HL-60 (cell line): ENCODE measurements around the gene RILPL1.

Experiments
- POLR2AphosphoS5 ChIP-seq: IDR thresholded peaks from 2 replicates; pipeline ENCODE4 v1.6.1; 2012; ENCODE audit warnings: low read depth
- TF ChIP-seq, protein P1 (sequence below): IDR thresholded peaks from one replicate; pipeline ENCODE4 v1.5.1; 2011; ENCODE audit warnings: low read length, control low read depth, inconsistent platforms; ENCODE audit not compliant: insufficient read depth

DNA sequence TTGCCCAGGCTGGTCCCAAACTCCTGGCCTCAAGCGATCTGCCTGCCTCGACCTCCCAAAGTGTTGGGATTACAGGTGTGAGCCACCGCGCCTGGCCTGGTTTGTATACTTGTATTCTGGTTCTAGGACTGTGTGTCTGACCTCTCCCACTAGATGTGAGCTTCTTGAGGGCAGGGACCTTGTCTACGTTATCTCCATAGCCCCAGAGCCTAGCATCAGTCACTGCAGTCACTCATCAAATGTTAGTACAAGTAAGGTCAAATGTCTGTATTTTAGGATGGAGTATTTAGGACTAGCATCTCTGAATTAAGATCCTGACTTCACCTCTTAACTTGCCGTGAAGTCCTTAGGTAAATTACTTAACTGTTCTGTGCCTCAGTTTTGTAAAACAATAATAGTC, 99.9 kb downstream of the RILPL1 start:
- TF ChIP-seq, protein P1, sequence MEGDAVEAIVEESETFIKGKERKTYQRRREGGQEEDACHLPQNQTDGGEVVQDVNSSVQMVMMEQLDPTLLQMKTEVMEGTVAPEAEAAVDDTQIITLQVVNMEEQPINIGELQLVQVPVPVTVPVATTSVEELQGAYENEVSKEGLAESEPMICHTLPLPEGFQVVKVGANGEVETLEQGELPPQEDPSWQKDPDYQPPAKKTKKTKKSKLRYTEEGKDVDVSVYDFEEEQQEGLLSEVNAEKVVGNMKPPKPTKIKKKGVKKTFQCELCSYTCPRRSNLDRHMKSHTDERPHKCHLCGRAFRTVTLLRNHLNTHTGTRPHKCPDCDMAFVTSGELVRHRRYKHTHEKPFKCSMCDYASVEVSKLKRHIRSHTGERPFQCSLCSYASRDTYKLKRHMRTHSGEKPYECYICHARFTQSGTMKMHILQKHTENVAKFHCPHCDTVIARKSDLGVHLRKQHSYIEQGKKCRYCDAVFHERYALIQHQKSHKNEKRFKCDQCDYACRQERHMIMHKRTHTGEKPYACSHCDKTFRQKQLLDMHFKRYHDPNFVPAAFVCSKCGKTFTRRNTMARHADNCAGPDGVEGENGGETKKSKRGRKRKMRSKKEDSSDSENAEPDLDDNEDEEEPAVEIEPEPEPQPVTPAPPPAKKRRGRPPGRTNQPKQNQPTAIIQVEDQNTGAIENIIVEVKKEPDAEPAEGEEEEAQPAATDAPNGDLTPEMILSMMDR: no peak
- no peak; the same call in 1 of the 2 replicates for TF ChIP-seq POLR2AphosphoS5
